GM12891 (cell line): ENCODE measurements around the gene MOV10.

Experiments
- DNase-seq: peaks from one replicate; pipeline ENCODE4 v3.0.0; 2011; ENCODE audit warnings: low spot score; ENCODE audit not compliant: insufficient read length
- FAIRE-seq: peaks from 2 replicates; lab custom pipeline; 2011; peaks lifted over from hg19 to GRCh38; lab: Jason Lieb, UNC
- PAX5 ChIP-seq: IDR thresholded peaks from 2 replicates; pipeline ENCODE4 v1.6.1; 2011; ENCODE audit warnings: low read length, moderate library complexity, mild to moderate bottlenecking; ENCODE audit not compliant: insufficient read depth, severe bottlenecking
- POLR2A ChIP-seq: IDR thresholded peaks from 2 replicates; pipeline ENCODE4 v1.6.1; 2011; ENCODE audit warnings: low read depth, low read length, control low read depth
- POLR2AphosphoS5 ChIP-seq: IDR thresholded peaks from 2 replicates; pipeline ENCODE4 v1.6.1; 2011; ENCODE audit warnings: low read depth, low read length, control low read depth
- POU2F2 ChIP-seq: IDR thresholded peaks from 2 replicates; pipeline ENCODE4 v1.6.1; 2011; ENCODE audit warnings: low read depth, mild to moderate bottlenecking, control low read depth, low read length, moderate library complexity
- SPI1 ChIP-seq: IDR thresholded peaks from 2 replicates; pipeline ENCODE4 v1.6.1; 2011; ENCODE audit warnings: low read depth, low read length, control low read depth
- TAF1 ChIP-seq: IDR thresholded peaks from 2 replicates; pipeline ENCODE4 v1.6.1; 2011; ENCODE audit warnings: low read depth, low read length, control low read depth

Gene MOV10

GRCh38 chr1:112673592-112674439 is 643 bp upstream of the MOV10 start:
- DNase-seq (no peak), FAIRE-seq (peak; percentile 69)
- no peak for TF ChIP-seq POLR2AphosphoS5
- TF ChIP-seq POLR2A, result peak; percentile 63

GRCh38 chr1:112674986-112675727 is 698 bp downstream of the MOV10 start:
- no peak; the same call in 1 of the 2 replicates for TF ChIP-seq POLR2A
- no peak for TF ChIP-seq POU2F2
- no peak for TF ChIP-seq TAF1
- FAIRE-seq, result no peak
- DNase-seq, result peak; percentile 48

GRCh38 chr1:112675728-112676381 is 1.4 kb downstream of the MOV10 start:
- DNase-seq (no peak), FAIRE-seq (no peak)
- TF ChIP-seq POU2F2, result no peak

GRCh38 chr1:112676543-112676942 is 2.1 kb downstream of the MOV10 start:
- FAIRE-seq, result no peak
- no peak for TF ChIP-seq PAX5
- no peak for TF ChIP-seq POU2F2
- TF ChIP-seq SPI1, result no peak
- no peak for TF ChIP-seq POLR2AphosphoS5
- no peak for TF ChIP-seq TAF1
- TF ChIP-seq POLR2A, result no peak
- no peak for DNase-seq

GRCh38 chr1:112677501-112677900 is 3.0 kb downstream of the MOV10 start:
- no peak for DNase-seq
- TF ChIP-seq POU2F2, result no peak
- TF ChIP-seq PAX5, result no peak

GRCh38 chr1:112678605-112679004 is 4.1 kb downstream of the MOV10 start:
- DNase-seq (no peak), FAIRE-seq (no peak)
- TF ChIP-seq PAX5, result no peak

More at GRCh38 chr1:112677501-112677900, 3.0 kb downstream of the MOV10 start:
- FAIRE-seq, result no peak

GRCh38 chr1:112685913-112686312 is 11.5 kb downstream of the MOV10 start:
- TF ChIP-seq POLR2A (no peak), PAX5 (no peak), TAF1 (no peak), POLR2AphosphoS5 (no peak), SPI1 (no peak), POU2F2 (no peak)
- FAIRE-seq, result no peak
- DNase-seq, result no peak

GRCh38 chr1:112686417-112686816 is 12.0 kb downstream of the MOV10 start:
- no peak for TF ChIP-seq POLR2A
- TF ChIP-seq PAX5, result no peak
- TF ChIP-seq SPI1, result no peak
- DNase-seq, result no peak
- no peak for FAIRE-seq

- DNase-seq (no peak), FAIRE-seq (no peak)
- TF ChIP-seq POLR2A (no peak), PAX5 (no peak), SPI1 (no peak), POU2F2 (no peak), TAF1 (no peak), POLR2AphosphoS5 (no peak)
Observed at GRCh38 chr1:112686835-112687234, 12.4 kb downstream of the MOV10 start.

GRCh38 chr1:112687361-112687760 is 12.9 kb downstream of the MOV10 start:
- TF ChIP-seq POLR2AphosphoS5, result no peak
- TF ChIP-seq TAF1, result no peak
- TF ChIP-seq POU2F2, result no peak
- no peak for TF ChIP-seq POLR2A
- no peak for TF ChIP-seq PAX5
- no peak for TF ChIP-seq SPI1
- no peak for DNase-seq
- FAIRE-seq, result no peak
